ENCODE results near the gene ITGA2B. TPM values are rescaled to one million over a fixed set of nuclear protein-coding genes. Genes with fewer than 3 reads are reported as not detected.

Gene ITGA2B
- polyA plus RNA-seq, 1 donor (not counting 4 experiments of a cell fraction or from before 2014, with no cell fraction given) = not detected

DNA sequence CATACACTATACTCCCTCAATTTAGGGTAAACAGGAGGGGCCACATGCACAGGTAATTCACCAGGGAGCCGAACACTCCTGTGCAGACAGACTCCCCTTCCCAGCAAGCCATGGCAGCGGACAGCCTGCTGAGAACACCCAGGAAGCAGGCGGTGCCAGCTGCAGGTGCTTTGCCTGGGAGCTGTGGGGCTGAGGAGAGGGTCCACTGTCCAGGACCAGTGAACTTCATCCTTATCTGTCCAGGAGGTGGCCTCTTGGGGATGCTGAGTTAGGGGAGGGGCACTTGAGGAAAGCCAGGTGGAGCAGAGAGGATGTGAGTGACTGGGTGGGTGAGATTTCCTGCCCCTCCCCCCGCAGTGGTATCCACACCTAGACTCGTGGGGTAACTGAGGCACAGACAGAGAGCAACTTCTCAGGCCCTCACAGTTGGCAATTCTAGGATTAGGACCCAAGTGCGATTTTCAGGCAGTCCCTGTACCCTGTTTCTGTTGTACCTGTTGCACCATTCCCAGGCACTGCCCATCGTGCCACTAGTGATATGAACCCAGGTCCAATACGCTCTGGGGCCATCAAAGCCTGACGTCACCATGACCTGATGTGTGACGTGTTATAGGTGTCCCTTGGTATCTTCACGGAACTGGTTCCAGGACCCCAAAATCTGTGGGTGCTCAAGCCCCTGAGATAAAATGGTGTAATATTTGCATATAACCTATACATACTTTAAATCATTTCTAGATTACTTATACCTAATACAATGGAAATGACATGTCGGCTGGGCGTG, 43.2 kb downstream of the ITGA2B start:
- Histone ChIP-seq H2AFZ (ENCODE audit: control insufficient read depth, low read length) (no peak overlapping the region), H3K79me2 (ENCODE audit: control insufficient read depth, insufficient read depth, low read length) (peaks cover 15% of the 10 kb centered on the region), H3K27me3 (ENCODE audit: control insufficient read depth, extremely low read depth, insufficient read depth, low read length) (no peaks in the 10 kb centered on the region), H3K4me2 (ENCODE audit: control insufficient read depth, extremely low read depth, insufficient read depth, low read depth, low read length) (peak overlapping the region; percentile 78), H4K20me1 (ENCODE audit: control insufficient read depth, extremely low read depth, insufficient read depth, low read length) (no peaks in the 10 kb centered on the region), H3K4me1 (ENCODE audit: control insufficient read depth, extremely low read depth, insufficient read depth, low read length) (peaks cover 36% of the 10 kb centered on the region), H3K9ac (ENCODE audit: control insufficient read depth, extremely low read depth, insufficient read depth, low read length) (peak overlapping the region; percentile 89), H3K27ac (ENCODE audit: control insufficient read depth, insufficient read depth, low read length) (peak overlapping the region; percentile 91), H3K9me1 (ENCODE audit: control insufficient read depth, extremely low read depth, insufficient read depth, low read length) (no peaks in the 10 kb centered on the region), H3K36me3 (ENCODE audit: control insufficient read depth in 2 of 2, extremely low read depth in 1 of 2, insufficient read depth in 2 of 2, low read length in 2 of 2) (peaks cover 17 to 19% of the 10 kb centered on the region in 2 experiments), H3K9me3 (ENCODE audit: control insufficient read depth, low read depth, low read length) (no peaks in the 10 kb centered on the region), H3K4me3 (ENCODE audit: control insufficient read depth in 2 of 3, extremely low read depth in 1 of 3, insufficient read depth in 2 of 3, low read depth in 1 of 3, low read length in 3 of 3) (peak overlapping the region; percentile 80 to 93 (median 81))
- no peak for DNase-seq (ENCODE audit: low read depth, low spot score)
- dilution Hi-C loops (cut with MboI; ENCODE audit: extremely low pct_ligation_motif_present, low sequenced_read_pairs) = no loop called here
- no peak for TF ChIP-seq EZH2 (IDR thresholded peaks at IDR 0.05; ENCODE audit: low read length)
- TF ChIP-seq, protein P1, sequence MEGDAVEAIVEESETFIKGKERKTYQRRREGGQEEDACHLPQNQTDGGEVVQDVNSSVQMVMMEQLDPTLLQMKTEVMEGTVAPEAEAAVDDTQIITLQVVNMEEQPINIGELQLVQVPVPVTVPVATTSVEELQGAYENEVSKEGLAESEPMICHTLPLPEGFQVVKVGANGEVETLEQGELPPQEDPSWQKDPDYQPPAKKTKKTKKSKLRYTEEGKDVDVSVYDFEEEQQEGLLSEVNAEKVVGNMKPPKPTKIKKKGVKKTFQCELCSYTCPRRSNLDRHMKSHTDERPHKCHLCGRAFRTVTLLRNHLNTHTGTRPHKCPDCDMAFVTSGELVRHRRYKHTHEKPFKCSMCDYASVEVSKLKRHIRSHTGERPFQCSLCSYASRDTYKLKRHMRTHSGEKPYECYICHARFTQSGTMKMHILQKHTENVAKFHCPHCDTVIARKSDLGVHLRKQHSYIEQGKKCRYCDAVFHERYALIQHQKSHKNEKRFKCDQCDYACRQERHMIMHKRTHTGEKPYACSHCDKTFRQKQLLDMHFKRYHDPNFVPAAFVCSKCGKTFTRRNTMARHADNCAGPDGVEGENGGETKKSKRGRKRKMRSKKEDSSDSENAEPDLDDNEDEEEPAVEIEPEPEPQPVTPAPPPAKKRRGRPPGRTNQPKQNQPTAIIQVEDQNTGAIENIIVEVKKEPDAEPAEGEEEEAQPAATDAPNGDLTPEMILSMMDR (optimal IDR thresholded peaks at IDR 0.05 in 1 of 3, IDR thresholded peaks at IDR 0.05 in 1 of 3, conservative IDR thresholded peaks at IDR 0.05 in 1 of 3; ENCODE audit: extremely low read depth in 1 of 3, insufficient read depth in 2 of 3, low read length in 3 of 3) = no peak
- FAIRE-seq = no peak

DNA sequence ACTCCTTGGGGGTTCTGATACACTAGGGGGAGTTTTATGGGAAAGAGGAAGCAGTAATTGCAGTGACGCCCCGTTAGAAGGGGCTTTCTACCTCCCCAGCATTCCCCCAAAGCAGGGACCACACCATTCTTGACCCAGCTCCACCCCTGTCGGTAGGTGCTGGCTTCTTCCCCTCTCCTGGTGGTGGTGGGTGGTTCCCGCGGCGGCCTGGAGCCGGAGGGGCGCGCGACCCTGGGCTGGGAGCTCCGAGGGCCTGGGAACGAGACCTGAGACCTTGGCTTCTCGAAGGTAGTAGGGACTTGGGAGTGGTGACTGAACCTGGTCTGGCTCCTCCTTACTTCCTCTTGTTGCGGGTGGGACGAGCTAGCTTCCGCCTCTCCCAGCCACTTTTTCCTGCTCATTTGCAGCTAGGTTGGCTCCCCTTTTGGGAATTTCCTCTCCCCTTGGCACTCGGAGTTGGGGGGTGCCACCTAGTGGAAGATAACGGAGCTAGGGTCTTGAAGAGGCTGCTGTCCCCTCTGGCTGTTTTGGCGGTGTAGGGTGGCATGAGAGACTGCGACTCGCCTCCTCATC, 43.9 kb downstream of the ITGA2B start:
- Histone ChIP-seq H2AFZ (ENCODE audit: control insufficient read depth, low read length) (peak overlapping the region; percentile 38), H3K4me3 (ENCODE audit: control insufficient read depth in 2 of 3, extremely low read depth in 1 of 3, insufficient read depth in 2 of 3, low read depth in 1 of 3, low read length in 3 of 3) (peak overlapping the region; percentile 80 to 93 (median 81)), H3K9ac (ENCODE audit: control insufficient read depth, extremely low read depth, insufficient read depth, low read length) (peak overlapping the region; percentile 89), H3K9me1 (ENCODE audit: control insufficient read depth, extremely low read depth, insufficient read depth, low read length) (no peaks in the 10 kb centered on the region), H4K20me1 (ENCODE audit: control insufficient read depth, extremely low read depth, insufficient read depth, low read length) (no peaks in the 10 kb centered on the region), H3K79me2 (ENCODE audit: control insufficient read depth, insufficient read depth, low read length) (peaks cover 15% of the 10 kb centered on the region), H3K36me3 (ENCODE audit: control insufficient read depth in 2 of 2, extremely low read depth in 1 of 2, insufficient read depth in 2 of 2, low read length in 2 of 2) (peaks cover 12 to 14% of the 10 kb centered on the region in 2 experiments), H3K27me3 (ENCODE audit: control insufficient read depth, extremely low read depth, insufficient read depth, low read length) (no peaks in the 10 kb centered on the region), H3K9me3 (ENCODE audit: control insufficient read depth, low read depth, low read length) (no peaks in the 10 kb centered on the region), H3K27ac (ENCODE audit: control insufficient read depth, insufficient read depth, low read length) (peak overlapping the region; percentile 91), H3K4me1 (ENCODE audit: control insufficient read depth, extremely low read depth, insufficient read depth, low read length) (peaks cover 36% of the 10 kb centered on the region), H3K4me2 (ENCODE audit: control insufficient read depth, extremely low read depth, insufficient read depth, low read depth, low read length) (peak overlapping the region; percentile 78)
- dilution Hi-C loops (cut with MboI; ENCODE audit: extremely low pct_ligation_motif_present, low sequenced_read_pairs) = no loop called here
- DNase-seq (ENCODE audit: low read depth, low spot score) (peak; percentile 61), FAIRE-seq (peak; percentile 44)
- TF ChIP-seq EZH2 (IDR thresholded peaks at IDR 0.05; ENCODE audit: low read length) = no peak
- TF ChIP-seq, protein P1 (optimal IDR thresholded peaks at IDR 0.05 in 1 of 3, IDR thresholded peaks at IDR 0.05 in 1 of 3, conservative IDR thresholded peaks at IDR 0.05 in 1 of 3; ENCODE audit: extremely low read depth in 1 of 3, insufficient read depth in 2 of 3, low read length in 3 of 3) = peak; percentile 43 to 63 (median 55)
